ENCODE results near the gene ATP6V1B1.

ATP6V1B1 gene

GRCh38 chr2:70887550-70888246 is 48.0 kb upstream of the ATP6V1B1 start:
- Histone ChIP-seq H3K4me3 (ENCODE audit: low read length, poor library complexity, severe bottlenecking) (no peak overlapping the region), H3K9ac (ENCODE audit: low read depth, low read length, poor library complexity, severe bottlenecking) (no peak overlapping the region), H2AFZ (ENCODE audit: low read length) (no peak overlapping the region), H3K9me2 (replicated peaks; ENCODE audit: low read depth, low read length) (no peaks in the 10 kb centered on the region), H3F3A (ENCODE audit: low read depth) (no peaks in the 10 kb centered on the region), H3K79me2 (ENCODE audit: insufficient read depth, low read length) (no peaks in the 10 kb centered on the region), H3K4me2 (ENCODE audit: low read depth, low read length, poor library complexity, severe bottlenecking) (no peak overlapping the region), H4K20me1 (ENCODE audit: insufficient read depth, low read length, poor library complexity, severe bottlenecking) (no peaks in the 10 kb centered on the region), H3K4me1 (ENCODE audit: insufficient read depth, low read length, poor library complexity, severe bottlenecking) (no peaks in the 10 kb centered on the region), H3K27me3 (ENCODE audit: insufficient read depth, low read length, poor library complexity, severe bottlenecking) (no peaks in the 10 kb centered on the region), H3K9me3 (ENCODE audit: insufficient read depth, low read depth, low read length) (no peaks in the 10 kb centered on the region), H3K36me3 (ENCODE audit: insufficient read depth, low read length) (no peaks in the 10 kb centered on the region)
- TF ChIP-seq CTCF (conservative IDR thresholded peaks at IDR 0.05; ENCODE audit: low read length) (no peak), EZH2phosphoT487 (IDR thresholded peaks at IDR 0.05; ENCODE audit: borderline replicate concordance) (no peak)

- H3K79me2 ChIP-seq (ENCODE audit: insufficient read depth, low read length): no peaks in the 10 kb centered on the region
- H3K9me2 ChIP-seq (replicated peaks; ENCODE audit: low read depth, low read length): no peaks in the 10 kb centered on the region
- H4K20me1 ChIP-seq (ENCODE audit: insufficient read depth, low read length, poor library complexity, severe bottlenecking): no peaks in the 10 kb centered on the region
- H3K4me1 ChIP-seq (ENCODE audit: insufficient read depth, low read length, poor library complexity, severe bottlenecking): no peaks in the 10 kb centered on the region
- no peak overlapping the region for H3K4me2 ChIP-seq (ENCODE audit: low read depth, low read length, poor library complexity, severe bottlenecking)
- TF ChIP-seq EZH2phosphoT487 (IDR thresholded peaks at IDR 0.05; ENCODE audit: borderline replicate concordance): no peak
- no peak for TF ChIP-seq CTCF (conservative IDR thresholded peaks at IDR 0.05; ENCODE audit: low read length)
- no peaks in the 10 kb centered on the region for H3K9me3 ChIP-seq (ENCODE audit: insufficient read depth, low read depth, low read length)
- H3K9ac ChIP-seq (ENCODE audit: low read depth, low read length, poor library complexity, severe bottlenecking): no peak overlapping the region
- no peak overlapping the region for H2AFZ ChIP-seq (ENCODE audit: low read length)
- no peaks in the 10 kb centered on the region for H3K27me3 ChIP-seq (ENCODE audit: insufficient read depth, low read length, poor library complexity, severe bottlenecking)
- H3K4me3 ChIP-seq (ENCODE audit: low read length, poor library complexity, severe bottlenecking): no peak overlapping the region
- no peaks in the 10 kb centered on the region for H3F3A ChIP-seq (ENCODE audit: low read depth)
- no peaks in the 10 kb centered on the region for H3K36me3 ChIP-seq (ENCODE audit: insufficient read depth, low read length)
Observed at GRCh38 chr2:70888366-70888922, 47.3 kb upstream of the ATP6V1B1 start.

- no peak overlapping the region for H3K4me2 ChIP-seq (ENCODE audit: low read depth, low read length, poor library complexity, severe bottlenecking)
- no peaks in the 10 kb centered on the region for H3K27me3 ChIP-seq (ENCODE audit: insufficient read depth, low read length, poor library complexity, severe bottlenecking)
Observed at GRCh38 chr2:70888923-70889715, 46.6 kb upstream of the ATP6V1B1 start.

More at GRCh38 chr2:70888923-70889715, 46.6 kb upstream of the ATP6V1B1 start:
- TF ChIP-seq EZH2phosphoT487 (IDR thresholded peaks at IDR 0.05; ENCODE audit: borderline replicate concordance) (no peak), CTCF (conservative IDR thresholded peaks at IDR 0.05; ENCODE audit: low read length) (no peak)
- Histone ChIP-seq H4K20me1 (ENCODE audit: insufficient read depth, low read length, poor library complexity, severe bottlenecking) (no peaks in the 10 kb centered on the region), H3K4me1 (ENCODE audit: insufficient read depth, low read length, poor library complexity, severe bottlenecking) (no peaks in the 10 kb centered on the region), H3K9me3 (ENCODE audit: insufficient read depth, low read depth, low read length) (no peaks in the 10 kb centered on the region), H2AFZ (ENCODE audit: low read length) (no peak overlapping the region), H3K9ac (ENCODE audit: low read depth, low read length, poor library complexity, severe bottlenecking) (no peak overlapping the region), H3K4me3 (ENCODE audit: low read length, poor library complexity, severe bottlenecking) (no peak overlapping the region), H3K36me3 (ENCODE audit: insufficient read depth, low read length) (no peaks in the 10 kb centered on the region), H3F3A (ENCODE audit: low read depth) (no peaks in the 10 kb centered on the region), H3K9me2 (replicated peaks; ENCODE audit: low read depth, low read length) (no peaks in the 10 kb centered on the region), H3K79me2 (ENCODE audit: insufficient read depth, low read length) (no peaks in the 10 kb centered on the region)

Measured in Loucy (cell line).